ENCODE measurements around the gene RHBDL1.

The RHBDL1 gene

DNA sequence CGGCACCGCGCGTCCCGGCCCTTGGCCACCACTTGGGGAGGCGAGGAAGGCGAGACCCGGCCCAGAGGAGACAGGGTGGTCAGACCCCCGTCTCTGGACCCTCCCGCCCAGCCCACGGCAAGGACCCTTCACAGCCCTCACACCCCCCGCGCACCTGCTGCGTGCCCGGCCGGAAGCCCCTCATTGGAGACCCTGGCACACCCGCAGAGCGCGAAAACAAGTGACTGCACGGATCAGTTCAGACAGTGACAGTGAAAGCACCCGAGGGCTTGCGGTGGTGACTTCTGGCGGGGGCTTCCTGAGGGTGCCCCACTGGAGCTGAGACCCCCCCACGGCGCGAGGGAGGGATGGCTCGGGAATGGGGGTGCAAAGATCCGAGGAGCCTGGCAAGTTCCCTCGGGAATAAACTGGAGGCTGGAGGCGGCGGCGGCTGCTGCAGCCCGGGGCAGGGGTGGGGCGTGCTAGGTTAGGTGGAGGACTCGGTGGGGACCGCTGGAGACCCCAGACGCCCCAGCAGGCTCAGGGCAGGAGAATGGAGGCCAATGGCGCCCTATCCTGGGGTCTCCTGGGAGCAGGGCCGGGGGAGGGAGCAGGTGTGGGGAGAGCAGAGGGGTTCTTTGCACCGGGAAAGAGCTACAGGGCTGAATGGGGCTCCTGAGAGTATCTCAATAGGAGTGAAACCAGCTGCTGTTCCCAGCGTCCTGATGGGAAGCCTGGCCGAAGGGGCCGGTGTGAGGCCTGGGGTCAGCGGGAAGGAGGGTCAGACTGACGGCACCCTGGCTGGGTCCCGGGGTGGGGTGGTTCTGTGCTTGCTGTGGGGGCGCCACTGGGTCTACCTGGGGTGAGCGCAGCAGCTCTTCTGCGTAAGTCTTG, 31.0 kb downstream of the RHBDL1 start:
- no peak for DNase-seq (ENCODE audit: low spot score)

DNA sequence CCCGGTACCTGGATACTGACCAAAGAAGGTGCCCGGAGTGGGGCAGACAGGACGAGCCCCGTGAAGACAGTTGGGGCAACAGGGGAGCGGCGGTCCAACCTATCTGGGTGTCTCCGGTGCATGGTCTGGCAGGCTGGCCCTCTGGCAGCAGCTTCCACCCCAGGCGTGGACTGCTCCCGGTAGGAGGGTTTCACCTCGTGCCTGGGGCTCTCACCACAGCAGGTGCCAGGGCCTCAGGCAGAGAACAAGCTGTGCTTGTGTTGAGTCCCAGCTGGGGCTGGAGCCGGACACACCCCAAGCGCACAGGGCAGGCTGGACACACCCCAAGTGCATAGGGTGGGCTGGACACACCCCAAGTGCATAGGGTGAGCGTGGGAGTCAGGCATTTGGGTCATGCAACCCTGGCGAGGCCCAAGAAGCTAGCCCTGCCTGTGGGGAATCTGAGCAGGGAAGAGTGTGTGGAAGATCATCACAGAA, 31.6 kb downstream of the RHBDL1 start:
- no peak for DNase-seq (ENCODE audit: low spot score)

DNA sequence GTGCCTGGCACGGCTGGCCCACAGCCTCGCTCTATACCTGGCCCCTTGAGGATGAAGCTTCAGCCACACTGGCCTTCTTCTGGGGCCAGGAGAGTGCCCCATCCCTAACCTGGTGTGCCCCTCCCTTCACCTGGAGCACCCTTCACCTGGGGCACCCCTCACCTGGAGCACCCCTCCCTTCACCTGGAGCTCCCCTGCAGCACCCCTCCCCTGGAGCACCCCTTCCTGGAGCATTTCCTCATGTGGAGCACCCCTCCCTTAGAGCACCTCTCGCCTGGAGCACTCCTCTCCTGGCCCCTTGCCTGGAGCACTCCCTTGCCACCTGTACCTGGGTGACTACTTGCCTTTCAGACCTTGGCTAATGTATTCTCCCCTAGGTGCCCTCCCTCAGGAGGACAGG, 32.5 kb downstream of the RHBDL1 start:
- no peak for DNase-seq (ENCODE audit: low spot score)

DNA sequence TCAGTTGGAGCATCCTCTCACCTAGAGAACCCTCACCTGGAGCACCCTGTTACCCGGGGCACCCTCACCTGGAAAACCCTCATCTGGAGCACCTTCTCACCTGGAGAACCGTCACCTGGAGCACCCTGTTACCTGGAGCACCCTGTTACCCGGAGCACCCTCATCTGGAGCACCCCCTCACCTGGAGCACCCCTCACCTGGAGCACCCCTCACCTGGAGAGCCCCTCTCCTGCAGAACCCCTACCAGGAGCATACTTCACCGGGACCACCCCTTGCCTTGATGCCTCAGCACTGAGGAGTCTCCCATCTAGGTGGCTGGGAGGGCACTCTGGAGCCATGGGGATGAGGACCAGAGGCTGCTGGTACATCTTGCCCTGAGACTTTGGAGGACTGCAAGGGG, 33.5 kb downstream of the RHBDL1 start:
- DNase-seq (ENCODE audit: low spot score) = no peak

DNA sequence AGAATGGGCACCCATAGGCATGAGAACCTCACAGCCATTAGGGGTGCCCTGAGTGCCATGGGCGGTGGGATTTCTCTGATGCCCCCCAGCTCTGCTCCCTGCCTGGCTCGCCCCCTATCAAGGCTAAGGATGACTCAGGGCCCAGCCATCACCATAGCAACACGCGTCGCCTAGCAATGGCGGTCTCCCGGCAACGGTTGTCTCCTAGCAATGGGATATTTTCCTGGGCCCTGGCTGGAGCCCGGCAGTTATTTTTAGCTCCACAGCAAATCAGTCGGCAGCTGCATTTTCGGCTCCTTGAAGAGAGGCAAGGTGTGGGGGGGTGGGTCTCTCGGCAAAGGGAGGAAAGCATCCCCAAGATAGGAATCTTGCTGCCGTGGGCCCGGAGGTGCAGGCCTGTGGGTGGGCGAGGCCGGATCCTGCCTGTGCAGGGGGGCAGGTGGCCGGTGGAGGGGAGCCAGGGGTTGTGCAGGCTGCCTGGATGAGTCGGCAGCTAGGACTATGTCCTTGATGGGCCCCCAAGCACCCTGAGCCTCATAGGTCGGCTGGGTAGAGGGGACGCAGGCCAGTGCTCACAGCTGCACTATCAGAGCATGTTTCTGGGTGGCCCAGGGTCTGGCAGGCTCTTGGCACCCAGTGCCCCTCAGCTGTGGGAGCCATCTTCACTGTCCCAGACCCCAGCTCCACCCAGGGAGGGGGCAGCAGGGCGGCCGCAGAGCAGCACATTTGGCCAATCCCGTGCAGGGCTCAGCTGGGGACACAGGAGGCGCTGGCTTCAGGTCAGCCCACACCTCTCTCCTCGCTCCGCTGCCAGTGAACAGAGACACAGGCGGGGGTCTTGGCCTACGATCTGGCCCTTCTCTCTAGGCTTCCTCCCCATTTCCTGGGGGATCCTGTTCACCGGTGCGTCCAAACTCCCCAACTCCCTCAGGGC, 34.4 kb downstream of the RHBDL1 start:
- no peak for DNase-seq (ENCODE audit: low spot score)

DNA sequence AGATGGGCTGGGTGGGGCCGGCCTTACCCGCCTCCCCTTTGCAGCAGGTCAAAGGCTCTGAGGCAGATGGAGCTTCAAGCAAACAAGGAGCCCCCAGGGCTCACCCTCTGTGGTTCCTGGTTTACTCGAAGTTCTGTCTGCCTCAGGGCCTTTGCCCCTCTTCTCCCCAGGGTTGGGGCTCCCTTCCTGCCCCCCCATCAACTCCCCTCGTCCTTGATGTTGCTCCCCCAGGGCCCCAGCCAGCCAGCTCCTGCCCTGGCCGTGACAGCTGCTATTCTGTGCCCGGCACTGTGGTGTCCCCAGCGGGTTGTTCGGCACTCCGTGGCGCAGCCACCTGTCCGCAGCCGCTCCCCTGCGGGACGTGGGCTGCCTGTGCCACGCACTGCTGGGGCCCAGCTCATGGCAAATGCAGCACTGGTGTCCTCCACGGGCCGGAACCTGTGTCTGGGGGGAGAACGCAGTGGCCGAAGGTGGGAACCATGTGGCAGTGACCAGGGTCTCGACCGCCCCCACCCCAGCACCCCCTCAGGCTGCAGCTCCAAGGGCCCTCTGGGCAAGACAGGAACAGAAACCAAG, 35.1 kb downstream of the RHBDL1 start:
- DNase-seq (ENCODE audit: low spot score) = no peak

DNA sequence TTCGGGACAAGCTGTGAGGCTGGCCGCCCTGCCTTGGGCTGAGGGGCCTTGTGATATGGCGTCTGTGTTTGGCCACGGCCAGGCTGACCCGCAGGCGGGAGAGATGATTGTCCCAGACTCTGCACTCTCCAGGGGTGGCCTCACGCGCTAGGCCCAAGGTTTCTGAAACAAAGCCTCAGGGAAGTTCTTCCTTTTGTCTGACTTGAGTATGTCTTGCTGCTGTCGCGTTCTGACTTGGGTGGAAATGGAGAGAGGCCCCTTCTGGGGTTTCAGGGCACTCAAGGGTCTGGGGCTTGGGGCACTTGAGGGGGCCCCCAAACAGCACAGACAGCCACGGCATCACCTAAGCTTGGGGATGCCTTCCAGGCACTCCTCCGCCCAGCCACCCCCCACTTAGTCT, 35.6 kb downstream of the RHBDL1 start:
- DNase-seq (ENCODE audit: low spot score) = no peak

DNA sequence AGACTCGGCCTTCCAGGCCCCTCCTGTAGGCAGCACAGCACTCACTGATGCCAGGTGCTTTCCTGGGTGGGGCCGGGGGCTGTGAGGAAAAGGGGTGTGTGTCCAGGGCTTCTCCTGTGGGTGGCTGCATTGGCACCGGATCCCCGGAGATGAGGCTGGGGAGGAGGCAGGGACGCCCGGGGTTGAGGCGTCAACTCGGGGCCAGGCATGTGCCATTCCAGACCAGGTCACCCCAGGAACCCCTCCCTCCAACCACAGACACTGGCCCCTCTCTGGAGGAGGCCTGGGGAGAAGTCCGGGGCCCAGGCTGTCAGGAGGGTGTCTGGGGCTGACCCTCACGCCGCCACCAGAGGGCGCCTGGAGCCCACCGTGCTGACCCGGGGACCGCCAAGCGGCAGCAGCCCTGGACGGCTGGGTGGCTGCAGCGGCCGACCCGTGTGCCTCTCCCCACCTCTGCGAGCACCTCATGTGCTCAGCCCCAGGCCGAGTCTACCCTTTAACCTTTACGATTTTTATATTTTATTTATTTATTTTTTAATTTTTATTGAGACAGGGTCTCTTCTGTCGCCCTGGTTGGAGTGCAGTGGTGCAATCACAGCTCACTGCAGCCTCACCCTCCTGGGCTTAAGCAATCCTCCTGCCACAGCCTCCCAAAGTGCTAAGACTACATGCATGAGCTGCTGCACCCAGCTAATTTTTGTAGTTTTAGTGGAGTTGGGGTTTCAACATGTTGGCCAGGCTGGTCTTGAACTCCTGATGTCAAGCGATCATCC, 36.3 kb downstream of the RHBDL1 start:
- no peak for DNase-seq (ENCODE audit: low spot score)

DNA sequence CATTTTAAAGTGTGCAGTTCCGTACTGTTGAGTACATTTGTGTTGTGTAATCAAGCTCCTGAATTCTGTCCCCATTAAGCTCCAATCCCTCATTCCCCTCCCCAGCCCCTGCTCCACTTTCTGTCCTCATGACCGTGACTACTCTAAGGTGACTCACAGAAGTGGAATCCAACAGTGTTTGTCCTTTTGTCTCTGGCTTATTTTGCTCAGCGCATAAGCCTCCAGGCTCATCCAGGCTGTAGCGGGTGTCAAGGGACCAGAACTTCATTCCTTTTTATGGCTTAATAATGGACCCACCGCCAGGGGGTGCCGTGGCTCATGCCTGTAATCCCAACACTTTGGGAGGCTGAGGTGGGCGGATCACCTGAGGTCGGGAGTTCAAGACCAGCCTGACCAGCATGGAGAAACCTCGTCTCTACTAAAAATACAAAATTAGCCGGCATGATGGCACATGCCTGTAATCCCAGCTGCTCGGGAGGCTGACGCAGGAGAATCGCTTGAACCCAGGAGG, 37.3 kb downstream of the RHBDL1 start:
- peak; percentile 87 for DNase-seq (ENCODE audit: low spot score)

DNA sequence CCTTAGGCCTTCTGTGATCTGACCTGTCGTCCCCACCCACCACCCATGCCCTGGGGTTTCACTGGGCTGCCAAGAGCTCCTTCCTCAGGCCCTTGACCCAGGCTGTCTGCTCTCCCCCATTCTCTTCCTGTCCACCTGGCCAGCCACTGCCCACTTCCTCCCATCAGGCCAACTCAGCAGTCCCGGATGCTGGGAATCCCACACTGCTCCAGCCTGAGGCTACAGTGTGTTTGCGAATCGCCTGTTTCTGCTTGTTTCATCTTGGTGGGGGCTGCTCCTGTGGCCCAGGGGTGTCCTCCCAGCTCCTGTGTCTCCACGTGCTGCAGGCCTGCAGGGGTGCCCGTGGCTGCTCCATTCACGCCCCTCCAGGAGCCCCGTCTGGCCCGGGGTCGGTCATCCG, 38.6 kb downstream of the RHBDL1 start:
- no peak for DNase-seq (ENCODE audit: low spot score)

DNA sequence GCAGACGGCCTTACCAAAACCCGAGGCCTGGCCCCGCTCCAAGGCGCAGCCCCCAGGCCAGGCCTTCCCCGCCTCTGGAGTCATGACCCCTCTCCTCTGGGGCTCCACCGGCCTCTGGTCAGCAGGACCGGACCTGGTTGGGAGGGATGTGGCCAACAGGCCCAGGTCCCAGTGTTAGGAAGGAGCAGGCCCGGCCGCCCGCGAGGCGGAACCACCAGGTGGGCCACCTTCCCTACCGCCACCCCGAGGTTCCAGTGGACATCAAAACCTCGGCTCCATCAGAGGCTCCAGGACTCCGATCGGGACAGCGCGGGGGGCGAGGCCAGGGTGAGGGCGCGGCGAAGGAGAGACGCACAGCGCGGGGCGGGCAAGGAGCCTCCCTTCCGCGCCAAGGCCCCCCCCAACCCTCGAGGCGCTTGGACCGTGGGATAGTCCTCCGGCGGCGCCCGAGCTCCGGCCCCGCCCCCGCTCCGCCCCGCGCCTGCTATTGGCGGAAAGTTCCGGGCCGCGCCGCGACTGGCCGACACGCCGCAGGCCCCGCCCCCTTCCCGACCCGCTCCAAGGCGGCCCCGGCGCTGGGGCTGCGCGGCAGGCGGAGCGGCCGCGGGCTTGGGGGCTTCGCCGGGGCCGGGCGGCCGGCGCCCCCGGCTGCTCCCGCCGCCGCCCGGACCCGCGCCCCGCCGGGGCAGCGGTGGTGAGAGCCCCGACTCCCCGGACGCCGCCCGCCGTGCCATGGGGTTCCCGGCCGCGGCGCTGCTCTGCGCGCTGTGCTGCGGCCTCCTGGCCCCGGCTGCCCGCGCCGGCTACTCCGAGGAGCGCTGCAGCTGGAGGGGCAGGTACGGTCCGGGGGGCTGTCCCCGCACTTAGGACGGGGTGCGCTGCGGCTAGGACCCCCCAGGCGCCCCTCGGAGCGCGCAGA, 39.3 kb downstream of the RHBDL1 start, which contains the start of gene METRN:
Gene METRN, plus strand, starts transcription at position 561 of the 919 bp plus-strand sequence. Its CDS starts 172 bp downstream, at position 733.
- DNase-seq (ENCODE audit: low spot score) = peak; percentile 81

DNA sequence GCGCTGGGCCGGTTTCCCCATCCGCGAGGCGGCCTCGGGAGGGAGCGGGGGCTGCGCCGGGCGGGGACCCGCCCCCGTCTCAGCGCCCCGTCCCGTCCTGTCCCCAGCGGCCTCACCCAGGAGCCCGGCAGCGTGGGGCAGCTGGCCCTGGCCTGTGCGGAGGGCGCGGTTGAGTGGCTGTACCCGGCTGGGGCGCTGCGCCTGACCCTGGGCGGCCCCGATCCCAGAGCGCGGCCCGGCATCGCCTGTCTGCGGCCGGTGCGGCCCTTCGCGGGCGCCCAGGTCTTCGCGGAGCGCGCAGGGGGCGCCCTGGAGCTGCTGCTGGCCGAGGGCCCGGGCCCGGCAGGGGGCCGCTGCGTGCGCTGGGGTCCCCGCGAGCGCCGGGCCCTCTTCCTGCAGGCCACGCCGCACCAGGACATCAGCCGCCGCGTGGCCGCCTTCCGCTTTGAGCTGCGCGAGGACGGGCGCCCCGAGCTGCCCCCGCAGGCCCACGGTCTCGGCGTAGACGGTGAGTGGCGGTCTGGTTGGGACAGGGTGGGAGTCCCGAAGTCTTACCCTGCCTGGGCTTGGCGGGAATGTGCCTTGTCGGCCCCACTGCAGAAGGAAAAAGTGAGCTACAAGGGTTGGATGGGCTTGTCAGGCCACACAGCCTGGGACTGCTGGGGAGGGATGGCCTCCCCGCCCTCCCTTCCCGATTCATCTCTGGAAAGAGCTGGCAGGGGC, 40.2 kb downstream of the RHBDL1 start:
- DNase-seq (ENCODE audit: low spot score) = no peak

DNA sequence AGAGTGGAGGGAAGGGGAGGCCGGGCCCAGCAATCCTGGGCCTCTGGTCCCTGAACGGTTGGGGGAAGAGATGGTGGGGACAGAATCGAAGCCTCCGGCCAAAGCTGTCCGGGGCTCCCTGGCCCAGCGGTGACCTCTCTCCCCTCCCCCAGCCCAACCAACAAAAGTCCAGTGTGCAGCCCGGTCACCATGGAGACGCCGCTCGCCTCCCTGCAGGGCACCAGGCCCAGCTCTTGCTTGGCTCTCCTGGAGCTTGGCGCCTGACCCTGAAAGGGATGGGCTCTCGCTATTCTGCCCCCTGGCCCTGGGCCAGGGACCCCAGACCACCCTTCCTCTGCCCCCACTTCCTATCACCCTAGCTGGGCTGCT, 40.7 kb downstream of the RHBDL1 start:
- DNase-seq (ENCODE audit: low spot score) = no peak

DNA sequence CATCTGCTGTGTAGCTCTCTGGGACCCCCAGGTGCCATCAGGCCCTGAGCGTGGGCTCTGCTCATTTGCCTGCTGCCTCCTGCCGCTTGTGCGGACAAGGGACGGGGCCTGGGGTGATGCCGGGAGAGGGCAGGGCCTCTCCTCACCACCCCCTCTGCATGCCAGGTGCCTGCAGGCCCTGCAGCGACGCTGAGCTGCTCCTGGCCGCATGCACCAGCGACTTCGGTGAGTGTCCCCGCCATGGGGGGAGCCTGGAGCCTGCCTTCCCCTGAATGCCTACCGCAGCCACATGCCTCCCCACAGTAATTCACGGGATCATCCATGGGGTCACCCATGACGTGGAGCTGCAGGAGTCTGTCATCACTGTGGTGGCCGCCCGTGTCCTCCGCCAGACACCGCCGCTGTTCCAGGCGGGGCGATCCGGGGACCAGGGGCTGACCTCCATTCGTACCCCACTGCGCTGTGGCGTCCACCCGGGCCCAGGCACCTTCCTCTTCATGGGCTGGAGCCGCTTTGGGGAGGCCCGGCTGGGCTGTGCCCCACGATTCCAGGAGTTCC, 41.4 kb downstream of the RHBDL1 start:
- DNase-seq (ENCODE audit: low spot score) = no peak

DNA sequence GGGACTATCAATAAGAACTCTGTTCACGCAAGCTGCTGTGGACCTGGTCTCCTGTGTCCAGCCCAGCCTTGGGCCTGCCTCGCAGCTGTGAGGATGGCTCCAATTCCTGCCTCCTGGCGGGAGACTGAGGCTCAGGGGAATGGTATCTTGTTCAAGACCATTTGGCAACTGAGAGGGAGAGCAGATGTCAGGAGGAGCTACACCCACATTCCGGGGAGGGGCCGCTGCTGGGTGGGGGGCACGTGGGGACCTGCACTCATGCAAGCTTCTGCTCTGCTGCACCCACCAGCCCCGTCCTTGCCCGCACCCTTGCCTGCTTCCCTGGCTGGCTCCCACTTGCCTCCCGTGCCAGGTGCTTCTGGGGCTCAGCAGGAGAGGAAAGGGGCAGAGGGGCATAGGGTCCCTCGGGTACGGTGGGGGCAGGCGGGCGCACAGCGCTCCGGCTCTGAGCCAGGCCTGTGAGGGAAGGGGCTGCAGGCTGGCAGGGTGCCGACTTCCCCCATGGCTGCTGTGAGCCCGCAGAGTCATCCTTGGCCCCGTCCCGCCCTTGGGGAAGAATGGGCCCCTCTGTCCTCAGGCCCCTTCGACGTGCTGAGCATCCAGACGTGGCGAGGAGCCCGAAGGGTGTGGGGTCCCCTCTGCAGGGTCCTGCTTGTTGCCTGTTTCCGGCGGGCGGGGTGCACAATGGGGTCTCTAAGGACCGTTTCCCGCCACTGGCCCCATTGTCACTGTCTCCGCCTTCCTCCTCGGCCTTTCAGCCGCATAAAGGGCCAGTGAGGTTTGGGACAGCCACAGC, 42.2 kb downstream of the RHBDL1 start:
- DNase-seq (ENCODE audit: low spot score) = no peak

DNA sequence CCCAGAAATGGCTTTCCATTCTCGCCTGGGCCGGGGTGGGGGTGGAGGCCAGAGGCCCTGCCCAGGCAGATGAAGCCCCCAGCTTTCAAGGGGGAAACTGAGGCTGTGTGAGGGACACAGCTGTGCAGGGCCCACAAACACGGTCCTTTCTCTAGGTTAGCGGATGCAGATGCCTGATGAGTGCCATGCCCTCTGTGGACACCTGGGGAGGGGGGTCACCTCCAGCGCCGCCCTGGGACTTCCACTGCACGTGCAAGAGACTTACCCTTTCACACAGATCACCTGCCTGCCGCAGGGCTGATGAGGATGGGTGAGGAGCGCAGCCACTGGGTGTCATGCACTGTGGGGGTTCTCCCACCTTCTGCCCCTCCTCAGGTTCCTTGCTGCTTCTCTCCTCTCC, 42.9 kb downstream of the RHBDL1 start:
- DNase-seq (ENCODE audit: low spot score) = no peak

DNA sequence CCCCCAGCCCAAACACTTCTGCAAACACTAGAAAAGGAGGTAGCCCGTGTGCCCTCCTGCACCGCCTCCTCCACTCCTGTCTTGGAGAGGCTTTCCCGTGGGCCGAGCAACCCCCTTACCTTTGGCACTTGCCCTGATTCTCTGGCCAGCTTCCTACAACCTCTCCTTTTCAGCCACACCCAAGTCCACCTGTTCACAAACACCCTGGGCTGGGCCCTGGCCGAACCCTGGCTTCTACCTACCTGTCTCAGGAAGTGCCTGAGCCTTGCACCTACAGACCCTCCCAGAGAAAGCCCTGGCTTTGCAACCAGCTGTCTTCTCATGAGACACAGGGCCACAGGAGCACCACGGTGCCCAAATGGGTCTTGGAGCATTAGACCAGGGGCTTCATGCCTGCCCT, 43.5 kb downstream of the RHBDL1 start:
- DNase-seq (ENCODE audit: low spot score) = no peak

DNA sequence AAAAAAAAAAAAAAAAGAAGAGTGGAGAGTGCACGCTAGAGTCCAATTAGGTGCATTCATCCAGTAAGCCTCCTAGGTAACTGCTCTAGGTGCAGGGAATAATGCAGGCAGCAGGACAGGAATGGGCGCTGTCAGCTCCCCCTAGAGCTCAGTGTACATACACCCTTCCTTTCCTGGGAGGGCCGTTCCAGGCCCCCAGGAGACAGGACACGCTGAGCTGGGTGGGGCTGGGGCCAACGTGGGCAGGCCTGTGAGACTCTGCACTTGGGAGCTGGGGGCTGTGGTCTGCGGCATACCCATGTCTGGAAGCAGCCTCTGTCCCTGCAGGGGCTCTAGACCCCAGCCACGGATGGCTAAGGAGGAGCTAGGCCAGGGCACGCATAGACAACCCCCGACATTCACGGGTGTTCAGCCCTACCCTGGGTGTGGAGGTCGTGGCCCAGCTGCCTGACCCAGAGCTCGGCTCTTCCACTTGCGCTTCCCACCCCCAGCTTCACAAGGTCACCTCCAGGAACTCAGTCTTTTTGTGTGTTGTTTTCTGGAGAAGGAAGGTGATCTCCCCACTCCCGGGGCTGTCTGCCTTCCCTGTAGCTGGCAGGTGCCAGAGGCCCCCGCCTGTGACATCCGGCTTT, 44.5 kb downstream of the RHBDL1 start:
- DNase-seq (ENCODE audit: low spot score) = no peak

Measured in kidney capillary endothelial cell (primary cell).